Endometrial microvascular endothelial cells (primary cell): Measurements from ENCODE around the gene IKZF3. TPM values are rescaled to one million over a fixed set of nuclear protein-coding genes. Genes with fewer than 3 reads are reported as not detected.
"Not testable (repeated sequence)": the region's sequence is repeated elsewhere in the genome, so short reads cannot be mapped to it uniquely, and the experiment has no call there.

ENCODE experiments used
- in situ Hi-C: cut with HindIII; loops from 2 replicates; pipeline ENCODE4 v1.10.0; 2017; ENCODE audit warnings: low sequenced_read_pairs, low pct_unique_long_range_greater_than_20kb; ENCODE audit errors: inconsistent ontology term
- total RNA-seq: library from RNA; depleted of rRNA; stranded (reverse); fragments of >200 nt; gene quantifications from one replicate; pipeline ENCODE4 v1.2.3, GENCODE V29; 2015; ENCODE audit errors: inconsistent ontology term

Gene IKZF3
- total RNA-seq, 1 donor from 2014 or later, result not detected

- in situ Hi-C loops, result no loop called here
These were observed 2.1 kb upstream of the IKZF3 start for GRCh38 chr17:39866013-39866730.

GRCh38 chr17:39863244-39863917 is 731 bp downstream of the IKZF3 start:
- in situ Hi-C loops, result no loop called here

- in situ Hi-C loops, result no loop called here
These were observed 2.9 kb downstream of the IKZF3 start for GRCh38 chr17:39861235-39861634.

DNA sequence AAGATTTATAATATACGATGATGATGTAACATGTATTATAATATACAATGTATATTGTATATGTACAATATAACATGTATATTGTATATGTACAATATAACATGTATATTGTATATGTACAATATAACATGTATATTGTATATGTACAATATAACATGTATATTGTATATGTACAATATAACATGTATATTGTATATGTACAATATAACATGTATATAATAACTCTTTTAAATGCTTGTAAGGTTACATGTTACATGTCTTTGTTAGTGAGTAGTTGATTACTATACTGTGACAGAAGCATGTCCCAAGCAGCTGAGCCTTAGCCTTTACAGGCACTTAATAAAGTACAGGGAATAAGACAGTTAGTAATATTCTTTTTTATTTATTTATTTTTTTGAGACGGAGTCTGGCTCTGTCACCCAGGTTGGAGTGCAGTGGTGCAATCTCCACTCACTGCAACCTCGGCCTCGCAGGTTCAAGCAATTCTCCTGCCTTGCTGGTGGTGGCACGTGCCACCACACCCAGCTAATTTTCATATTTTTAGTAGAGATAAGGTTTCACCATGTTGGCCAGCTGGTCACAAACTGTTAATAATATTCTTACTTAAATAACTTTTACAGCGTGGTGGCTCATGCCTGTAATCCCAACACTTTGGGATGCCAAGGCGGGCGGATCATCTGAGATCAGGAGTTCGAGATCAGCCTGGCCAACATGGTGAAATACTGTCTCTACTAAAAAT is 8.0 kb downstream of the IKZF3 start:
- in situ Hi-C loops, result not testable (repeated sequence)

- in situ Hi-C loops, result no loop called here
These were observed 9.2 kb downstream of the IKZF3 start for GRCh38 chr17:39854909-39855308.

DNA sequence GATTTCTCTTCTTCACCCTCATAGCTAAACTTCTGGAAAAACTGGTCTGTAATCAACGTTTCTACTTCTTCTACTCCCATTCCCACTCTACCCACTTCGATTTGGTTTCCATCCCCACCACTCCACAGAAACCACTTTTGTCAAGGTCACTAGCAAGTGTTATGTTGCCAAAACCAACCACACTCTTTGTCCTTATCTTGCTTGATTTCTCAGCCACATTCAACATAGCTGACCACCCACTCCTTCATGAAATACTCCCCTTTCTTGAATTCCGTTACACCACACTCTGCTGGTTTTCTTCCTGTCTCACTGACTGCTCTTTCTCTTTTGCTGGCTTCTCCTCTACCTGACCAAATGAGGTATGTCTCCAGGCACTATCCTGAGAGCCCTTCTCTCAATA is 11.9 kb downstream of the IKZF3 start:
- in situ Hi-C loops, result no loop called here

DNA sequence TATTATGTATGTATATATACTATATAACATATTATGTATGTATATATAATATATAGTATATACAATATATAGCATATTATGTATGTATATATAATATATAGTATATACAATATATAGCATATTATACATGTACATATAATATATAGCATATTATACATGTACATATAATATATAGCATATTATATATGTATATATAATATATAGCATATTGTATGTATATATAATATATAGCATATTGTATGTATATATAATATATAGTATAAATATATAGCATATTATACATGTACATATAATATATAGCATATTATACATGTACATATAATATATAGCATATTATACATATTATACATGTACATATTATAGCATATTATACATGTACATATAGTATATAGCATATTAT is 13.9 kb downstream of the IKZF3 start:
- in situ Hi-C loops, result not testable (repeated sequence)

GRCh38 chr17:39848600-39848999 is 15.5 kb downstream of the IKZF3 start:
- in situ Hi-C loops, result no loop called here

DNA sequence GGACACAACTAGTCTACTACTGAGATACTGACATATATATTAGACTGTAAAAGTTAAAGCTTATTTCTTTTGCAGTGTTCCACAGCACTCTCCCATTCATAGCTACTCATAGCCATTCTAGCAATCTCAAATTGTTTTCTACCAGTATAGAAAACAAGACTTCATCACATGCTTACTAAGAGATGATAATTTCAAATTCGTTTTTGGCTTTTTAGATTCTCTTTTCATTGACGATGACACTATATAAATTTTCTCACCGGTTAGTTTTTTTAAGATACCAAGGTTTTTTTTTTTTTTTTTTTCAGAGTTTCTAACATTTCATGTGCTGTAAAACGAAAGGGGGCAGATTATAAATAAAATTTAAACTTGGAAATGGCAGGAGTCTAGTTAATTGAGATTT is 17.9 kb downstream of the IKZF3 start:
- in situ Hi-C loops, result no loop called here

GRCh38 chr17:39845052-39845846 is 18.9 kb downstream of the IKZF3 start:
- in situ Hi-C loops, result no loop called here

GRCh38 chr17:39841134-39841683 is 22.9 kb downstream of the IKZF3 start:
- in situ Hi-C loops, result no loop called here

GRCh38 chr17:39838784-39839183 is 25.3 kb downstream of the IKZF3 start:
- in situ Hi-C loops, result no loop called here

- in situ Hi-C loops, result no loop called here
These were observed 26.1 kb downstream of the IKZF3 start for GRCh38 chr17:39838057-39838456.

DNA sequence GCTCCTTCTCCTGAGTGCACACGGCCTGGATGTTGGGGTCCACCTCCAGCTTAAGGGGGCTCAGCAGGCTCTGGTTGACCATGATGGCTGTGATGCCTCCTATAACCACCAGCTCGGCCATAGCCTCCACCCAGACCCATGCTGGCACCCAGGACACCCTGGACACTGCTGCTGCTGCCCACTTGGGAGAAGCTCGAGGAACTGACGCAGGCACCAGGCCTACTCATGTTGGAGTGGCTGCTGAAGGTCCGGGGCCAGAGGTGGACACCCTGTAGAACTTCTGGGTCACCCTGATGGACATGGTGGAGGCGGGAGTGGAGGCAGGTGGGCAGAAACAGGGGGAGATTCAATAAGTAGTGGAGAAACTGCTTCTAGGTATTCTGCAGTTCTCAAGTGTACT is 28.0 kb downstream of the IKZF3 start:
- in situ Hi-C loops, result no loop called here

- in situ Hi-C loops, result no loop called here
These were observed 28.9 kb downstream of the IKZF3 start for GRCh38 chr17:39835038-39835786.

DNA sequence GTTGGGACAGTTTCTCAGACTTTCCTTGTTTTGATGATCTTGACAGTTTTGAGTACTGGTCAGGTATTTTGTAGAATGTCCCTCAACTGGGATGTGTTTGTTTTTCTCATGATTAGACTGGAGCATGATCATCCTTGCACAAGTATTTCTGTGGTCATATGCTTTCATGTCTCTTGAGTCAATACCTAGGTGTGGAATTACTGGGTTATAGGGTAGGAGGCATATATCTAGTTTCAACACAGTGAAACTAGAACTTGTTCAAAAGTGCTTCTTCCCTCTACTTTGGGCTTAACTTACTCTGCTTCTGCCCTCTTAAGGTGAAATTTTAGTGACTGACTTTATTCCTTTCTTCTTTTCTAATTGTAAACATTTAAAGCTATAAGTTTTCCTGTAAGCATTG is 30.1 kb downstream of the IKZF3 start:
- in situ Hi-C loops, result no loop called here

DNA sequence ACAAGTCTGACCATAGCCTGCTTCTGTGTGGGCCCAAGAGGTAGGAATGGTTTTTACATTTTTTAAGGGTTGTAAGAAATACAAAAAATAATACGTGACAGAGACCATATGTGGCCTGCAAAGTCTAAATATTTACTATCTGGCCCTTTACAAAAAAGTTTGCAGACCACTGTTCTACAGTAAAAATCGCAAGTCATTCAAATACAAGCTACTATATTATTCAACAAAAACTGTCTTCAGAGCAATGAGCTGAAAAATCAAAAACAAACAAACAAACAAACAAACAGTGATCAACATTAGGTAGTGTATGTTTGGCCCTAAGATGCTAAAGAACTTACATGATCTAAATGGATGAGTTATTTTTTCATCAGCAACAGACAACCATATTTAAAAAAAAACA is 32.5 kb downstream of the IKZF3 start:
- in situ Hi-C loops, result no loop called here

- in situ Hi-C loops, result no loop called here
These were observed 35.7 kb downstream of the IKZF3 start for GRCh38 chr17:39828443-39828842.
